ENCODE measurements around the gene KCTD10. TPM values are rescaled to one million over a fixed set of nuclear protein-coding genes. Genes with fewer than 3 reads are reported as not detected.

The KCTD10 gene
- total and polyA plus RNA-seq, 4 donors, result 4.2 to 20.1 (median 9.9) TPM

DNA sequence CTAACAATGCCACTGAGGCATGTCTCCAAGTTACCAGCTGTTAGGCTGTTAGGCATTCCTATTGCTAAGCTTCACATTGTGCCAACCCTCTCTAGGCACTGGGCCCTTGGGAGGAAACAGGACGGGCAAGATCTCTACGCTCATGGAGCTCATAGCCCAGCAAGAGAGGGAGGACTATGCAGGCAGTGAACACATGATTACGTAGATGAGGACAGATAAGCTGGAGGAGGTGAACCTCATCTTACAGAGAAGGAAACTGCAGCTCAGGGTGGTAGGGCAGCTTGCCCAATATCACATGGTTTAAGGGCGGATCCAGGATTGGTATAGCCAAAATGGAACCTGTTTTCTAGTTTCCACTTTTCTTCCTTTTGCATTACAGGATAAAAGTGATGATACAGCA, 8.1 kb upstream of the KCTD10 start:
- Histone ChIP-seq H3K9me3 (ENCODE audit: control insufficient read depth in 4 of 4, low read length in 3 of 4) (no peaks in the 10 kb centered on the region), H3K27ac (ENCODE audit: low read depth in 1 of 2, low read length in 2 of 2) (no peak overlapping the region), H3K27me3 (ENCODE audit: control insufficient read depth in 4 of 4, insufficient read depth in 4 of 4, low read length in 3 of 4) (no peaks in the 10 kb centered on the region), H3K4me3 (ENCODE audit: low read depth in 1 of 3, low read length in 3 of 3) (no peak overlapping the region), H3K9ac (ENCODE audit: low read depth in 1 of 2, low read length in 2 of 2) (no peak overlapping the region), H3K36me3 (ENCODE audit: control insufficient read depth in 4 of 4, insufficient read depth in 3 of 4, low read depth in 1 of 4, low read length in 3 of 4) (peaks cover 13 to 73% (median 62%) of the 10 kb centered on the region in 4 donors), H3K4me1 (ENCODE audit: control insufficient read depth in 4 of 4, insufficient read depth in 4 of 4, low read length in 3 of 4) (no peaks in the 10 kb centered on the region)
- no peak for DNase-seq (ENCODE audit: low spot score)
- no peak for TF ChIP-seq RXRA (IDR thresholded peaks at IDR 0.05)
- TF ChIP-seq, protein P1, sequence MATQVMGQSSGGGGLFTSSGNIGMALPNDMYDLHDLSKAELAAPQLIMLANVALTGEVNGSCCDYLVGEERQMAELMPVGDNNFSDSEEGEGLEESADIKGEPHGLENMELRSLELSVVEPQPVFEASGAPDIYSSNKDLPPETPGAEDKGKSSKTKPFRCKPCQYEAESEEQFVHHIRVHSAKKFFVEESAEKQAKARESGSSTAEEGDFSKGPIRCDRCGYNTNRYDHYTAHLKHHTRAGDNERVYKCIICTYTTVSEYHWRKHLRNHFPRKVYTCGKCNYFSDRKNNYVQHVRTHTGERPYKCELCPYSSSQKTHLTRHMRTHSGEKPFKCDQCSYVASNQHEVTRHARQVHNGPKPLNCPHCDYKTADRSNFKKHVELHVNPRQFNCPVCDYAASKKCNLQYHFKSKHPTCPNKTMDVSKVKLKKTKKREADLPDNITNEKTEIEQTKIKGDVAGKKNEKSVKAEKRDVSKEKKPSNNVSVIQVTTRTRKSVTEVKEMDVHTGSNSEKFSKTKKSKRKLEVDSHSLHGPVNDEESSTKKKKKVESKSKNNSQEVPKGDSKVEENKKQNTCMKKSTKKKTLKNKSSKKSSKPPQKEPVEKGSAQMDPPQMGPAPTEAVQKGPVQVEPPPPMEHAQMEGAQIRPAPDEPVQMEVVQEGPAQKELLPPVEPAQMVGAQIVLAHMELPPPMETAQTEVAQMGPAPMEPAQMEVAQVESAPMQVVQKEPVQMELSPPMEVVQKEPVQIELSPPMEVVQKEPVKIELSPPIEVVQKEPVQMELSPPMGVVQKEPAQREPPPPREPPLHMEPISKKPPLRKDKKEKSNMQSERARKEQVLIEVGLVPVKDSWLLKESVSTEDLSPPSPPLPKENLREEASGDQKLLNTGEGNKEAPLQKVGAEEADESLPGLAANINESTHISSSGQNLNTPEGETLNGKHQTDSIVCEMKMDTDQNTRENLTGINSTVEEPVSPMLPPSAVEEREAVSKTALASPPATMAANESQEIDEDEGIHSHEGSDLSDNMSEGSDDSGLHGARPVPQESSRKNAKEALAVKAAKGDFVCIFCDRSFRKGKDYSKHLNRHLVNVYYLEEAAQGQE (IDR thresholded peaks at IDR 0.05), result no peak
- TF ChIP-seq SP1 (IDR thresholded peaks at IDR 0.05), result no peak
- TF ChIP-seq, protein P2, sequence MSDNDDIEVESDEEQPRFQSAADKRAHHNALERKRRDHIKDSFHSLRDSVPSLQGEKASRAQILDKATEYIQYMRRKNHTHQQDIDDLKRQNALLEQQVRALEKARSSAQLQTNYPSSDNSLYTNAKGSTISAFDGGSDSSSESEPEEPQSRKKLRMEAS (IDR thresholded peaks at IDR 0.05), result no peak
- TF ChIP-seq, protein P3, sequence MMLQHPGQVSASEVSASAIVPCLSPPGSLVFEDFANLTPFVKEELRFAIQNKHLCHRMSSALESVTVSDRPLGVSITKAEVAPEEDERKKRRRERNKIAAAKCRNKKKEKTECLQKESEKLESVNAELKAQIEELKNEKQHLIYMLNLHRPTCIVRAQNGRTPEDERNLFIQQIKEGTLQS (IDR thresholded peaks at IDR 0.05), result no peak
- TF ChIP-seq TAF1 (conservative IDR thresholded peaks at IDR 0.05), result no peak
- no peak for TF ChIP-seq YY1 (IDR thresholded peaks at IDR 0.05)
- TF ChIP-seq GABPA (IDR thresholded peaks at IDR 0.05 in 1 of 2, conservative IDR thresholded peaks at IDR 0.05 in 1 of 2), result no peak
- no peak for TF ChIP-seq HNF4G (IDR thresholded peaks at IDR 0.05)
- TF ChIP-seq FOXA2 (IDR thresholded peaks at IDR 0.05), result no peak
- no peak for TF ChIP-seq NR2F2 (IDR thresholded peaks at IDR 0.05)
- WGBS, result 89% methylated on average over 4 of the region's 4 CpGs

DNA sequence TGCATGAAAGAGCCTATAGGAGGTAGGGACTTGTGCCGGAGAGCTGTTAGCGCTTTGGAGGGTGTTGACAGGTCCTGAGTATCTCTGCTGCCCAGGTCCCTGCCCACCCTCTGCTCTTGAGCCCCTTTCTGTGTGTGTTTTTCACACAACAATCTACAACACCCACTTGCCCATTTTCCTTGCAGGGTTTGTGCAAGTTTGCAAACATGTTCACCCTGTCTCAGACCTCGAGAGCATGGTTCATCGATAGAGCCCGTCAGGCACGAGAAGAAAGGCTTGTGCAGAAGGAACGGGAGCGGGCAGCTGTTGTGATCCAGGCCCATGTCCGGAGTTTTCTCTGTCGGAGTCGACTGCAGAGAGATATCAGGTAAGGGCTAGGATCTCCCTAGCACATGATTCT, 6.2 kb upstream of the KCTD10 start:
- Histone ChIP-seq H3K4me1 (ENCODE audit: control insufficient read depth in 4 of 4, insufficient read depth in 4 of 4, low read length in 3 of 4) (peaks cover 4 to 11% (median 7%) of the 10 kb centered on the region in 4 donors), H3K27ac (ENCODE audit: low read depth in 1 of 2, low read length in 2 of 2) (no peak overlapping the region), H3K4me3 (ENCODE audit: low read depth in 1 of 3, low read length in 3 of 3) (no peak overlapping the region), H3K9me3 (ENCODE audit: control insufficient read depth in 4 of 4, low read length in 3 of 4) (no peaks in the 10 kb centered on the region), H3K9ac (ENCODE audit: low read depth in 1 of 2, low read length in 2 of 2) (no peak overlapping the region), H3K36me3 (ENCODE audit: control insufficient read depth in 4 of 4, insufficient read depth in 3 of 4, low read depth in 1 of 4, low read length in 3 of 4) (peaks cover 6 to 54% (median 45%) of the 10 kb centered on the region in 4 donors), H3K27me3 (ENCODE audit: control insufficient read depth in 4 of 4, insufficient read depth in 4 of 4, low read length in 3 of 4) (no peaks in the 10 kb centered on the region)
- TF ChIP-seq HNF4A (conservative IDR thresholded peaks at IDR 0.05) (no peak), SP1 (IDR thresholded peaks at IDR 0.05) (no peak), FOXA2 (IDR thresholded peaks at IDR 0.05) (no peak), JUND (IDR thresholded peaks at IDR 0.05) (no peak), FOXA1 (IDR thresholded peaks at IDR 0.05) (no peak), EGR1 (IDR thresholded peaks at IDR 0.05; ENCODE audit: low read depth in 2 of 2) (no peak), HNF4G (IDR thresholded peaks at IDR 0.05) (no peak)
- TF ChIP-seq, protein P4, sequence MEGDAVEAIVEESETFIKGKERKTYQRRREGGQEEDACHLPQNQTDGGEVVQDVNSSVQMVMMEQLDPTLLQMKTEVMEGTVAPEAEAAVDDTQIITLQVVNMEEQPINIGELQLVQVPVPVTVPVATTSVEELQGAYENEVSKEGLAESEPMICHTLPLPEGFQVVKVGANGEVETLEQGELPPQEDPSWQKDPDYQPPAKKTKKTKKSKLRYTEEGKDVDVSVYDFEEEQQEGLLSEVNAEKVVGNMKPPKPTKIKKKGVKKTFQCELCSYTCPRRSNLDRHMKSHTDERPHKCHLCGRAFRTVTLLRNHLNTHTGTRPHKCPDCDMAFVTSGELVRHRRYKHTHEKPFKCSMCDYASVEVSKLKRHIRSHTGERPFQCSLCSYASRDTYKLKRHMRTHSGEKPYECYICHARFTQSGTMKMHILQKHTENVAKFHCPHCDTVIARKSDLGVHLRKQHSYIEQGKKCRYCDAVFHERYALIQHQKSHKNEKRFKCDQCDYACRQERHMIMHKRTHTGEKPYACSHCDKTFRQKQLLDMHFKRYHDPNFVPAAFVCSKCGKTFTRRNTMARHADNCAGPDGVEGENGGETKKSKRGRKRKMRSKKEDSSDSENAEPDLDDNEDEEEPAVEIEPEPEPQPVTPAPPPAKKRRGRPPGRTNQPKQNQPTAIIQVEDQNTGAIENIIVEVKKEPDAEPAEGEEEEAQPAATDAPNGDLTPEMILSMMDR (IDR thresholded peaks at IDR 0.05; ENCODE audit: low read depth, low read length, missing input control), result no peak
- TF ChIP-seq, protein P1 (IDR thresholded peaks at IDR 0.05), result no peak
- no peak for DNase-seq (ENCODE audit: low spot score)
- WGBS, result 94% methylated on average over 11 of the region's 11 CpGs
